ENCODE data around the gene ATG4B.
"Not testable (repeated sequence)": the region's sequence is repeated elsewhere in the genome, so short reads cannot be mapped to it uniquely, and the experiment has no call there.

The ATG4B gene

DNA sequence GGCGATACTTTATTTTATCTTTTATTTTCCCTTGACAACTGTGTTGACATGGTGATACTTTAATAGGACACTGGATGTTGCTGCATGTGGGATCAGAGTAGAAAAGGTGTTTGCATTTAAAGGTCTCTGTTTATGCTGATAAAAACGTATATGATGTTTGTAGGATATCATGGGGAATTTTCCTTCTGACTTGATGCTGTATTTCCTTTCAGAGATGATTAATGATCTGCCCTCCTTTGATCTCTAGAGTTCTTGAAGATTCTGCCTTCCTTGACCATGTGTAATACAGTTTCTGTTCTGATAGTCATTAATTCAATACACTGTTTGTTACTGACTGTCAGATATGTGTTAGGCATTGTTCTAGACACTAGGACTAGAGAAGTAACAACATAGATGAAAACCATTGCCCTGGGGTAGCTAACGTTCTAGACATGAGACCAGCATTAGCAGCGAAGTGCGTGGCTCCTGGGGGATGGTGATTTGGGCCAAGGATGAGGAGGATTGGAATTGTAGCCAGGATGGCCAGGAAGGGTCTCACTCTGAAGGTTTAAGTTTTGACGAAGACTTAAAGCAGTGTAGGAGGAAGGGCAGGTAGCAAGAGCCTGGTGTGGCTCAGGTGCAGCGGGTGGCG is 2.8 kb downstream of the ATG4B start:
- no peak for FAIRE-seq

DNA sequence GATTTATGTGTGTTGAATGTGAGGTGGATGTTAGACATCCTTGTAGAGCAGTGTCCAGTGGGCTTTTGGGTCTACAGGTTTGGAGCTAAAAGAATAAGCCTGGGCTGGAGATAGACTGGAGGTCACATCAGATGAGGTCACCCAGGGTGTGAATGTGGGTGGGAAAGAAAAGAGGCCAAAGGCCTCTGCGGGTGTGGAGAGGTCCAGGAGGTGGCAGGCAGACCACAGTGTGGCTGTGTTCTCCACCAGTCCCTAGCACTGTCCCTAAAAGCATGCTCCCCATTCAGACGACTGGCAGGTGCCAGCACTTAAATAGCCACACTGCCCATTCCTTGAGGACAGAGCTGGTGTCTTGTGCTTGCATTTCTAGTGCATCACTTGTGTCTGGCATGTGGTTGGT is 4.1 kb downstream of the ATG4B start:
- FAIRE-seq = no peak

DNA sequence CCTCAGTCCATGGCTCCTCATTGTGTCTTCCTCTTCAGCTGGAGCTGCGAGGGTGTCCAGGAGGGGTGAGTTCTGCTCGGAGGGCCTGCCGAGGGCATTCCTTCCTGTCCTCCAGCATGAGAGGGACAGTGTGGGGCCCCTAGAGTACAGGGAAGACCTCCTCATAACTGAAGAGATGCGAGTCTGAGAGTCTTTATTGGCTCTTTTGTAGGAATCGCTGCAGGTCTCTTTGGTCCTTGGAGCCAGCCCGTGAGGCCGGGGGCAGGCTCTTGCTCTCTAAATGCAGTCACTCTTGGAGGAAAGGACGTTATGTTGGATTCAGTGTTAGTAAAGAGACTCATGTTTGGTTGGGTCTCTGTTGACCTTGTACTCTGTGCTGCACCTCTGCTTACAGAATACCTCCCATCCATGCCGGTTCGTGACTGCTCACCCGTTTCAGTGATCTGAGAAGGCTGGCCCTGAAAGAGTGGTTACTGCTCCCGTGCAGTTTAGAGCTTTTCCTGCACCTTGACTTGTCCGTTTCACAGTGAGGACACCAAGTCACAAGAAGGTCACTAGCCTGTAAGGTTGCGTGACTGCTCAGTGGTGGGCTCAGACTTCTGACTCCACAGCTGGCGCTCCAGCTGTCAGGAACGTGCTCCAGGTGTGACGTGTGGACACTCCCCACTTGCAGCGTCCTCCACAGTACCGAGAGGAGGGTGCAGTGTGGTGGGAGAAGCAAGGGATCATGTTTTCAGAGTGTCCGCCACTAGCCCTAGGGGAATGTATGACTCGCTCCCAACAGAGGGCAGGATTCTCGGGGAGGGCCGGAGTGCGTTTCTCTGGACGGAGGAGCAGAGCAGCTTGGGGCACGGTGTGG is 7.8 kb downstream of the ATG4B start:
- no peak for FAIRE-seq

DNA sequence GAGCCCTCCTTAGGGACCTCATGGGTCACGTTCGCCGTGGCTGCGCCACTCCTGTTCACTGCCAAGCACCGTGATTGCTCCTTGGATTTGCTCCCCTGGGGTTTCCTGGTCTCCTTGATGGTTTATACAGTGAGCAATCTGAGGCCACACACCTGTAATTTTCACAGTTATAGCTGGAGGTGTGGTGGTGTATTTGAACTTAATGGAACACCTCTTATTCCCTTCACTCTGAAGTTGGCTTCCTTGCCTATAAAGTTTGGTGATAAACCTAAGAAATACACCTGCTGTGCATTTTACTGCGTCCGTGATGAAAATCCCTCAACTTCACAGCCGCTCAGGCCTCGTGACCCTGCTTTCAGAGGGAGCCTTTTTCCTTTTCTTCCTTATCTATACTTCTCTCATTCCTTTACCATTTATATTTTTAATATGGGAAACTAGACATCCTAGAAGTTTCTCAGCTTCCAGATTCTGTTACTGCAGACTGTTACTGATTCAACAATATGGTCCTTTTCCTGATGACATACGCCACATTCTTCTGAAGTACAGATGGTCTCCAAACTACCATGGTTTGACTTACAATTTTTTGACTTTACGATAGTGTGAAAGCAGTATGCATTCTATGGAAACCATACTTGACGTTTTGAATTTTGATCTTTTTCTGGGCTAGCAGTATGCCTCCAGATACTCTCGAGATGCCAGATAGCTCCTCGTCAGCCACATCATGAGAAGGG is 8.6 kb downstream of the ATG4B start:
- no peak for FAIRE-seq

DNA sequence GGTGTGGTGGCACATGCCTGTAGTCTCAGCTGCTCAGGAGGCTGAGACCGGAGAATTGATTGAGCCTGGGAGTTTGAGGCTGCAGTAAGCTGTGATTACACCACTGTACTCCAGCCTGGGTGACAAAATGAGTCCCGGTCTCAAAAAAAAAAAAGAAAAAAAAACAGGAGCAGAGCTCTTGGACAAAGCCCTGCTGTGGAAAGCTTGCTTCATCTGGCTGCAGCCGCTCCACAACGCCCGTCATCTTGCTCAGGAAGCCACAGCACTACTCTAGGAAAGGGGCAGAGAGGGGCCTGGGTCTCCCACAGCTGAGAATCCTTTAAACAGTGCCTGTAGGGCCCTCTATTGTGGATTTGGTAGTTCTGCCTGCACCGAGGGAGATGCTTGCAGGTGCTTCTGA is 11.0 kb downstream of the ATG4B start:
- no peak for FAIRE-seq

DNA sequence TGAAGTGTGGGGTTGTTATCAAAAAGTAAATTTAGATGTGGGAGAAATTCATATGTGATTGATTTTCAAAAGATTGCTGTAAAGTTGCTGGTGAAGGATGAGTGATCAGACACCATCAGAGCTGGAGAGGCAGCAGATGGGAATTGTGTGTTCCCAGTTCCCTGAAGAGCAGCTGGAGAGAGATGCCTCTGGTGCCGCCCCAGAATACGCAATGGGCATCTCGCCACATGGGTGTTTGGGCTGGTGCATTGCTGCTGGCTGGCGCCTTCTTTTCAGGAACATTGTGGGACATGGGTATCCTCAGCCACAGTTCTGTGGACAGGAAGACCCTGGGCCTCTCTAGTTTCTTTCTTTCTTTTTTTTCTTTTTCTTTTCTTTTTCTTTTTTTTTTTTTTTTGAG is 11.9 kb downstream of the ATG4B start:
- FAIRE-seq = no peak

DNA sequence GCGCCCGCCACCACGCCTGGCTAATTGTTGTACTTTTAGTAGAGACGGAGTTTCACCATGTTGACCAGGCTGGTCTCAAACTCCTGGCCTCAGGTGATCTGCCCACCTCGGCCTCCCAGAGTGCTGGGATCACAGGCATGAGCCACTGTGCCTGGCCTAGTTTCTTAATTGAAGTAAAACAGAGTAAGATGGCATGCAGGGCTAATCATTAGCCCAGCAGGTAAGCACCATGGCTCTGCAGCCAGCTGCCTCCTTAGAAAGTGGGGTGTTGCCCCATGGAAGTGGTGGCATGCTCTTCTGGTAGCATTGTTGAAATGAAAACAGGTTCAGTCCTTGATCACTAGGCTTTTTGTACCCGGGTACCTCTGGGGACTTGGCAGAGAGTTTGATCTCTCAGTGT is 12.4 kb downstream of the ATG4B start:
- FAIRE-seq = no peak

DNA sequence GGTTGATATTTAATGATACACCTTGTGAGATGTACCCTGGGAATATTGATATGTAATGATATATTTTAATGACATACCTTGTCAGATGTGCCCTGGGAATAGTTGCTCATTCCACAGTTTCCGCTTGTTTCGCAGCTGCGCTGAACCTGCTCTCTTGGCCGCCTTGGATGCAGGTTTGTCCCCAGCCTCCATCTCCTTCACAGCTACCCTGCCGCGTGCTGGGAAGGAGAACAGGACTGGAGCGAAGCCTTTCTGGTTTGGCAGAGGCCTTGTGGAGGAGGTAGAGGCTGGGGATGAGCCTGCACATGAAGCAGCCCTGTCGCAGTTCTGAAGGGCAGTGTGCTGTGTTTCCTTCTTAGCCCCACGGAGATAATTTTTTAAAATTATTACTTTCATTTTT is 14.6 kb downstream of the ATG4B start:
- FAIRE-seq = no peak

DNA sequence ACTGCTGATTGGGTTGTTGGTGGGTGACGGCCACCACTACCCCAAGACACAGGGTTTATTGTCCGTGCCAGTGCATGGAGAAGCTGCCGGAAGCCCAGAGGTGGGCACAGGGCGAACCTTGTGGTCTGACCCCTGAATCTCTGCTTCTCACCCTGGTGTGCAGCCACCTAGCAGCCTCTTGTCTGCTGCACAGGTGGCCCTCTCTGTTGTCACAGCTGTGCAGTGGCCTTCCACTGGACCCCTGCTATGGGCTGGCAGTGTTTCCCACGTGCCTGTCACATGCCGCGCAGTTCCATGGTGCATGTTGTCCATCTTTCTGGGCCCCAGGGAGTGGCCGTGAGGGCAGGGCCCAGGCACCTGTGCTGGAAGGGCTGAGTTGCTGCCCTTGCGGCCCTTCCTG is 15.2 kb downstream of the ATG4B start:
- no peak for FAIRE-seq

DNA sequence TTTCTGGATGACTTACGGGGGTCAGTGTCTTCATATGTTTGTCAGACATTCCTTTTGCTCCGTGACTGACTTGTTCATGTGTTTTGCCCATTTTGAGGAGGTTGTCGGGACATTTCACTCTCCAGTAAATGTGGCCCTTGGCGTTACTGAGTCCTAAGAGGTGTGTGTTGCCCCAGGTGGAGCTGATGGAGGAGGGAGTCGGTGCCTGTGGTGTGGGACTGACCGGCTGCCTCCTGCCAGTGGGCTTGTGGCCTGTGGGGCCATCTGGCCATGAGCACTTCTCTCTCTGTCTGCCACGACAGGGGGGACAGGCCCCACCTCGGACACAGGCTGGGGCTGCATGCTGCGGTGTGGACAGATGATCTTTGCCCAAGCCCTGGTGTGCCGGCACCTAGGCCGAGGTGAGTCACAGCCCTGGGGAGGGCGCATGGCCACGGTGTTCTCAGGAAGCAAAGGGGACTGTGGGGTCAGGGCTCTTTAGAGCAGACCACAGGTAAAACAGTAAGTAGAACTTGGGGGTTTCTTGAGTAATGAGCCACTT is 15.8 kb downstream of the ATG4B start:
- FAIRE-seq = no peak

DNA sequence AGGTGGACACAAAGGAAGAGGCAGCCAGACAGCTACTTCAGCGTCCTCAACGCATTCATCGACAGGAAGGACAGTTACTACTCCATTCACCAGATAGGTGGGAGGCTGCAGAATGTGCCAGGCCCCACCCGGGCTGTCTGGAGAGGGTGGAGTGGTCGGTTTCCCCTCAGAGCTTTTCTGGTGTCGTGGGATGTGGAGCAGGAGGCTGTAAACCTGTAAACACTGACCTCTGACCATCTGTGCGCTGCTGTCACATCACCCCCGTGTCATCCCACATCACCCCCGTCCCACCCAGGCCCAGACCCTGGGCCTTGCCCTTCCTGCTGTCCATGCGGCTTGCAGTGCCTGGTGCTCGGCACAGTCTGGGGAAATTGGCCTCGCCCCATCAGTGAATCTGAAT is 17.1 kb downstream of the ATG4B start:
- FAIRE-seq = no peak

DNA sequence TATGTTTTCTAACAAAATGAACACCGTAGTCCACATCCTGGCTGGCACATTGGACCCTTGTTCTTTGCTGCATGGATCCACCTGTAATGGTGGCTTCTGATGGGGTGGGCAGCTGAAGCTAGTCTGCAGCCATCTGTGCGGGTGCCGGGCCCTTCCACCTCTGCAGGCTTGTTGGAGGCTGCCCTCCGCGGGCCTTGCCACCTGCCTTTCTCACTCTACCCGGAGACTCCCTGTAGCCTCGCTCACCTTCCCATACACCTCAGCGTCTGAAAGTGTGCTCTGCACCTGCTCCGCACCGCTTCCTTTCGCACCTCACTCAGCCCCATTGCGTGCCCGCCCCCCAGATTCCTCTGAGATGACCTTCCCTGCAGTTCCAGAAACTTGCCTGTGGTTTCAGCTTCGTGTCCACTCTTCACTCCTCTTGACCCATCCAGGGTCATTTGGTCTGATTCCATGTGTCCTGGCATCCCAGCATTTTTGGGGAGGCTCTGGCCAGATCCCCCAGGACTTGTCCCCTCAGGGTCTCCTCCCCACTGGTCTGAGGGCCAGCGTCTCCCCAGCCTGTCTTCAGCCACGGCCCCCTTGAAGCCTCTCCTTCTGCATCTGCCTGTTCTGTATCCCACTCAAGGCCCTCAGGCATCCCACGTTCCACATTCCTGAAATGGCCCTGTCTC is 18.2 kb downstream of the ATG4B start:
- no peak for FAIRE-seq

DNA sequence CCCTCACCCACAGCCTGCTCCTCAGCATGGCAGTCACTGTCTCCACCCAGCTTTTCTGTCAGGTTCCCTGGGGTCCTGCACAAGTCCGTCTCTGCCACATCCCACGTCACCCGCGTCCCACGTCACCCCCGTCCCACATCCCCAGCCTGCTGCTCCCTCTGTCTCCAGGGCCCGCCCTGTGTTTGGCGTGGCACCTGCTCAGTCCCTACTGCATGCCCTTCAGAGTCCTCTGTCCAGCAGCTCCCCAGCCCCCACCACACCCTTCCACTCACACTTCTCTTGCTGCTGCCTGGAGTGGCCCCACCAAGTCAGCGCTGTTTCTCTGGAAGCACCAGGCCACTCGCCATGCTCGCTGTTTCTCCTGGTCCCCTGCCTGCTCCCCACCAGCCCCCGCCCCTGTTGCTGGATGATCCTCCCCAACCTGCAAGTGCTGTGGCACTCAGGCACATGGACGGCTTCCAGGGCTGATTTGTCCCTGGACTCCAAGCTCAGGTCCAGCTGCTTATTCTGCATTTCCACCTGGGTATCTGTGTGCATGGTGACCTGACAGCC is 18.8 kb downstream of the ATG4B start:
- no peak for FAIRE-seq

DNA sequence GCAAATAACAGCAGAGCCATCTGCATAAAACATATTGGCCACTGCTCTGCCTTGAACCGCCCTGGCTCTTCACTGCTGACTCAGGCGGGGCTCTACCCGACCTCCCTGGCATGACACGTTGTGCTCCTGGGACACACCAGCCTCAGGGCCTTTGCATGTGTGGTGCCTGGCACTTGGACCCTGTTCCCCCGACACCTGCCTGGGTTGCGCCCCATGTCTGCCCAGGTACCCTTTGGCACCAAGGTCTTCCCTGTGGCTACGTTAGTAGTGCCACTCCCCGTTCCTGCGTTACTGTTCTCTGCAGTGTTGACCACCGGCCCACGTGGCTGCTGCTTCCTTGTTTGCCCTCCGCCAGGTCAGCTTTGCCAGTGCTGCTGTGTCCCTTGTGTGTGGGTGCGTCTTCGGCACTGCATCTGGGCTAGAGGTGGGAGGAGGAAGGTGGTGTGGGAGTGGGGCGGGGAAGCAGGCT is 20.3 kb downstream of the ATG4B start:
- no peak for FAIRE-seq

DNA sequence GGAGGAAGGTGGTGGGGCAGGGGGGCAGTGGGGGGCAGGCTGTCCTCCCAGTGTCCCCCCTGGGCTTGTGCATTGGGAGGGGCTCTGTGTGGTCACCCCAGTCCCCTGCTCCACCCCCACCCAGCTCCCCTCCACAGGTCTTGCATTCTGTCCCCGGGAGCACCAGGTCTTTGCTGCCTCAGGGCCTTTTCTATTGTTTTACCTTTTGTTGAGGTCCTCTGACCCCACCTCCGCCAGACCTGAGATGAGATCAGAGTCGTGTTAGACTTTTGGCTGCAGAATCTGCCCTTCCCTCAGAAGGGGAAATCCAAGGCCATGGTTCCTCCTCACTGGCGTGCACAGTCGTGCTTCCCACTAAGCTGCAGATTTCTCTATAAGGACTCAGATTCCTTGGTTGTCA is 20.8 kb downstream of the ATG4B start:
- no peak for FAIRE-seq

DNA sequence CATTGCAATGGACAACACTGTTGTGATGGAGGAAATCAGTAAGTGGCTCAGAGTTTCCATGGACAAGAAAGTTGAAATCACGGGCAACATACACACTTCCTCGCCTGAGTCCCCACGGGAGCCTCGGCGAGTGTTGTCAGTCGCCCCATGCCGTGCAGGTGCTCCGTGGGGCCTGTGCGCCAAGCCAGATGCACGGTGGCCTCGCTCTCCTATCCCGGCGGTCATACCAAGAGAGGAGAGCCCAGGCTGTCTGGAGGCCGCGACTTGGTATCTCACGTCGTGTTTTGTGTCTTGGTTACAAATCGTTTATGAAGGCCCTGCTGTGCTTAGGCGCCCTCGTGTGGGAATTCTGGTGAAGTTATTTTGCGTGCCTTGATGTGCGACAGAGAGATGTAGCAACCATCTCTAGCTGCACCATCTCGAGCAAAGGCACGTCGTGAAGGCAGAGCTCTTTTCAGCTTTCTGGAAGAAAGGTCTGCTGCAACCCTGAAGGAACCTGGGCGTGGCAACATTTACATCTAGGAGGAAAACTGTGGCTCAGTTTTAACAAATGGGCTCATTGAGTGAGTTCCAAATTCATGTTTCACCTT is 21.8 kb downstream of the ATG4B start:
- peak; percentile 82 for FAIRE-seq

DNA sequence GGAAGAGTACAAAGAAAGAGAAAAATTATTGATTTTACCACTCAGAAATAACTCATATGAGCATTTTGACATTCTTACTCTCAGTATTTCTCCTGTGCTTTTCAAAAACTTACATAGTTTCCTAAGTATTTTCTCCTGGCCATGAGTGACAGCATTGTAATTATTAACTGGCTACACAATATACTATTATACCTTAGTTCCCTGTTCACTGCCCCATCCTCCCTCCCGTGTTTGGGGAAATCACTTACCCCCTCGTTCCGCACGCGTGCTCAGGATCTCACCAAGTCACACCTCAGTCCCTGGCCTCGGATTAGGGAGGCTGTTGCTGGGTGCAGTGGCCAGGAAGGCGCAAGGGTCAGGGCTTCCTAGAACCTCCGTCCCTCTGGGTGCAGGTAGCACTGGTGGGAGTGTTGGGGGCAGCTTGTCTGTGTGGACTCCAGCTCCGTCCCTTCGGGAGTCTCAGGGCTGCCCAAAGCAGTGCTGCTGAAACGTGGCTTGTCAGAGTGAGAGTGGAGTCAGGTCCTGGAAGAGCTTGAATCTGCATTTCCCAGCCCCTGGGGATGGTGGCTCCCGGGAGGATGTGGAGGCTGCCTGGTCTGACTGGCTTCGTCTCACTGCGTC is 23.2 kb downstream of the ATG4B start:
- FAIRE-seq = no peak

DNA sequence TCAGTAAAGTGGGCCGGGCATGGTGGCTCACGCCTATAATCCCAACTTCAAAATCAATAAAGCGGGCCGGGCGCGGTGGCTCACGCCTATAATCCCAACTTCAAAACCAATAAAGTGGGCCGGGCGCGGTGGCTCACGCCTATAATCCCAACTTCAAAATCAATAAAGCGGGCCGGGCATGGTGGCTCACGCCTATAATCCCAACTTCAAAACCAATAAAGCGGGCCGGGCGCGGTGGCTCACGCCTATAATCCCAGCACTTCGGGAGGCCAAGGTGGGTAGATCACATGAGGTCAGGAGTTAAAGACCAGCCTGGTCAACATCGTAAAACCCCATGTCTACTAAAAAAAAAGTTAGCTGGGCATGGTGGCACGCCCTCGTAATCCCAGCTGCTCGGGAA is 25.2 kb downstream of the ATG4B start:
- not testable (repeated sequence) for FAIRE-seq

DNA sequence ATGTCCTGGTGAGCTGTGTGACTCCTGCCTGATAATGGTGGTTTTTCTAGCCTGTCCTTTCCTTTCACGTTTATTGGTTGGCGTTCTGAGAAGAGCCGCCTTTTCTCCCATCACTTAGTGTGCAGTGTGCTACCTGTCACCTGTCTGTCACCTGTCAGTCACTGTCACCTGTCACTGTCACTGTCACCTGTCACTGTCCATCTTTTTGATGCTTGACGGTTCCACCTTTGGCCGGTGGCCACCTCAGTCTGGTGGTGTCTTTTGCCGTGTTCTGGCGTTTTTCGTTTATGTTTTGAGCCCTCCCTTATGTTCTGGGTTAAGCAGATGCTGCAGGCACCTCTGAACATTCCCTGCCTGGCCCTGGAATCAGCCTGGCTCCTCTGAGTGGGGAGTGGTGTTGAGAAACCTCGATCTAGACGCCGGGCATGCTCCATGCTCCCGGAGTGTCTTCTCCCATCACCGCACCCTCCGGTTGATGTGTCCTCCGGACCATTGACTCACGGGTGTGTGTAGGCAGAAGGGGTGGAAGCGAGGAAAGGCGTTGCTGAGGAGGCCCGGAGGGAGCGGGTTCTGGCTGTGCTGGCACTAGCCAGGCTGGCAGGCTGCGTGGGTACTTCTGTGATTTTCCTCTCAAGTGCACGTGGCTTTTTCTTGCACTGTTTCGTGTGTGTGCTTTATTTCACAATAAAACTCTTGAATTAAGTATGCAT is 28.4 kb downstream of the ATG4B start:
- FAIRE-seq = no peak

DNA sequence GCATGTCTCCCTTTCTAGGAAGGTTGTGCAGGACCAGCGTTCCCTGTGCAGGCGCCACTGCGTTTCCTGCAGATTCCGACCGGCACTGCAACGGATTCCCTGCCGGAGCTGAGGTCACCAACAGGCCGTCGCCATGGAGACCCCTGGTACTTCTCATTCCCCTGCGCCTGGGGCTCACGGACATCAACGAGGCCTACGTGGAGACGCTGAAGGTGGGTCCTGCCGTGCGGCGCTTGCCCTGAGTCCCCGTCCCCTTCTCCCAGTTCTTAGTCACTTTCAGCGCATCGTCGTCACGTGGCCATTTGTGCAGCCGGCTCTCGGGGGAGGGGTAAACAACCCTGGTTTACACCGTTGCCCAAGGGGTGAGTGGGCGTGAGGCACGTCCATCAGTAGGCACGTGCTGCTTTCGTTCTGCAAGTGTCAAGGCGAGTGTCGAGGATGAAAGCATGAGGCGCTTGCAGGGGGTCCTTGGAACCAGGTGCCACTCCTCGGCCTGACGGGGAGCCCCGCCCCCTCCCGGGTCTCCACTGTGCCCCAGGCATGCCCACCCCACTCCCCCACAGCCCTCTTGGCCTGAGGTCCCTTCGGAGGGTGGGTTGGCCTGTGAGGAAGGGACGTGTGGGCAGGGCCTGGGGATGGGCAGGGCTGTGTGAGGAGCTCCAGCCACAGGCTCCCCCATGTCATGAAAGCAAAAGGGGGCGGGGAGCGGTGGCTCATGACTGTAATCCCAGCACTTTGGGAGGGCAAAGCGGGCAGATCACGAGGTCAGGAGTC is 29.3 kb downstream of the ATG4B start:
- FAIRE-seq = no peak

Data from islet of Langerhans (tissue), 1 donor.